IMR-90 (cell line): ENCODE results near the gene OGFOD2. TPM values are rescaled to one million over a fixed set of nuclear protein-coding genes. Genes with fewer than 3 reads are reported as not detected.

Experiments used
- ATAC-seq: fragments of 200-7000 bp; cut with Tn5 transposase; 2 replicates; pipeline ENCODE4 v1.9.1; 2020; ENCODE audit warnings: low read depth, mild to moderate bottlenecking, moderate library complexity
- BruUV-seq: library from RNA; stranded (reverse); fragments of 400-500 nt; replicated peaks from 2 replicates; lab custom pipeline; 2021; lab: Mats Ljungman, UMichigan
- CTCF ChIA-PET: fragments of 300-600 bp; formaldehyde crosslinking; extraction: SDS; loops from one replicate; lab custom pipeline; 2021; ENCODE audit warnings: antibody characterized with exemption; lab: Yijun Ruan, JAX
- POLR2A ChIA-PET: fragments of 300-600 bp; sonication (Branson Sonifier 250); formaldehyde crosslinking; loops from one replicate; lab custom pipeline; 2022; ENCODE audit warnings: antibody characterized with exemption; ENCODE audit not compliant: unreplicated experiment; lab: Charles Lee
- DNase-seq: peaks from one replicate; pipeline ENCODE4 v3.0.0; 2013
- H2AFZ ChIP-seq: replicated peaks from 2 replicates; pipeline ENCODE3; 2013; ENCODE audit warnings: low read length, mild to moderate bottlenecking; ENCODE audit not compliant: poor library complexity
- H2AK5ac ChIP-seq: 2 replicates; pipeline ENCODE4 v1.6.1; 2013; ENCODE audit warnings: low read depth, low read length, inconsistent platforms
- H2AK9ac ChIP-seq: replicated peaks from 2 replicates; pipeline ENCODE3; 2013; ENCODE audit warnings: mild to moderate bottlenecking, low read depth, low read length, moderate library complexity; ENCODE audit not compliant: poor library complexity
- H2BK120ac ChIP-seq: 2 replicates; pipeline ENCODE4 v1.6.1; 2013; ENCODE audit warnings: low read depth, low read length, inconsistent platforms
- H2BK15ac ChIP-seq: 3 replicates; pipeline ENCODE4 v1.6.1; 2013; ENCODE audit warnings: low read depth, low read length, inconsistent platforms
- H2BK20ac ChIP-seq: 2 replicates; pipeline ENCODE4 v1.6.1; 2013; ENCODE audit warnings: low read depth, mild to moderate bottlenecking, inconsistent platforms, low read length, moderate library complexity
- H2BK5ac ChIP-seq: 2 replicates; pipeline ENCODE4 v1.6.1; 2013; ENCODE audit warnings: mild to moderate bottlenecking, low read depth, low read length, inconsistent platforms; ENCODE audit not compliant: poor library complexity, severe bottlenecking
- H3K14ac ChIP-seq: replicated peaks from 2 replicates; pipeline ENCODE4 v1.6.1; 2013; ENCODE audit warnings: low read depth, low read length, inconsistent platforms
- H3K18ac ChIP-seq: 2 replicates; pipeline ENCODE4 v1.6.1; 2013; ENCODE audit warnings: low read depth, low read length, control low read depth
- H3K23ac ChIP-seq: 2 replicates; pipeline ENCODE4 v1.6.1; 2013; ENCODE audit warnings: low read depth, low read length, inconsistent platforms
- H3K27ac ChIP-seq: 2 replicates; pipeline ENCODE4 v1.5.1; 2013; ENCODE audit warnings: mild to moderate bottlenecking, control low read depth, low read length; ENCODE audit not compliant: insufficient read depth
- H3K27me3 ChIP-seq: 2 replicates; pipeline ENCODE4 v1.6.1; 2013; ENCODE audit warnings: low read length; ENCODE audit not compliant: control insufficient read depth, insufficient read depth
- H3K36me3 ChIP-seq: 2 replicates; pipeline ENCODE4 v1.6.1; 2013; ENCODE audit warnings: low read length, mixed read lengths; ENCODE audit not compliant: control insufficient read depth, insufficient read depth
- H3K4ac ChIP-seq: 2 replicates; pipeline ENCODE4 v1.6.1; 2013; ENCODE audit warnings: low read depth, low read length, inconsistent platforms
- H3K4me1 ChIP-seq: 2 replicates; pipeline ENCODE4 v1.6.1; 2013; ENCODE audit warnings: low read length, mixed read lengths; ENCODE audit not compliant: control insufficient read depth, insufficient read depth
- H3K4me2 ChIP-seq: 2 replicates; pipeline ENCODE4 v1.6.1; 2013; ENCODE audit warnings: low read depth, mild to moderate bottlenecking, control low read depth, low read length, moderate library complexity
- H3K4me3 ChIP-seq: 2 replicates; pipeline ENCODE4 v1.5.1; 2013; ENCODE audit warnings: low read depth, mild to moderate bottlenecking, control low read depth, low read length, moderate library complexity; ENCODE audit not compliant: insufficient read depth
- H3K56ac ChIP-seq: 2 replicates; pipeline ENCODE4 v1.6.1; 2013; ENCODE audit warnings: low read length, inconsistent platforms; ENCODE audit not compliant: insufficient read depth; ENCODE audit errors: extremely low read depth
- H3K79me1 ChIP-seq, 2 experiments: 2 replicates each; pipeline ENCODE4 v1.6.1; 2013; ENCODE audit warnings: low read length in 2 of 2, inconsistent platforms in 1 of 2, low read depth in 1 of 2
- H3K9ac ChIP-seq: 2 replicates; pipeline ENCODE4 v1.6.1; 2013; ENCODE audit warnings: low read depth, low read length, control low read depth
- H3K9me1 ChIP-seq: 2 replicates; pipeline ENCODE4 v1.6.1; 2013; ENCODE audit warnings: low read length, inconsistent platforms; ENCODE audit not compliant: insufficient read depth
- H3K9me3 ChIP-seq: 2 replicates; pipeline ENCODE4 v1.6.1; 2013; ENCODE audit warnings: low read length; ENCODE audit not compliant: control insufficient read depth, insufficient read depth
- H4K20me1 ChIP-seq: 2 replicates; pipeline ENCODE4 v1.6.1; 2013; ENCODE audit warnings: low read length, inconsistent platforms; ENCODE audit not compliant: insufficient read depth
- H4K5ac ChIP-seq: 2 replicates; pipeline ENCODE4 v1.6.1; 2013; ENCODE audit warnings: mild to moderate bottlenecking, low read depth, low read length, control low read depth
- H4K8ac ChIP-seq, 2 experiments: 2 replicates each; pipeline ENCODE4 v1.6.1; 2013; ENCODE audit warnings: low read depth in 2 of 2, low read length in 2 of 2, control low read depth in 1 of 2, inconsistent platforms in 1 of 2
- H4K91ac ChIP-seq: 2 replicates; pipeline ENCODE4 v1.6.1; 2013; ENCODE audit warnings: low read depth, low read length, inconsistent platforms; ENCODE audit not compliant: insufficient read depth
- BHLHE40 ChIP-seq: fragments of 150-350 bp; IDR thresholded peaks from 2 replicates; pipeline ENCODE4 v1.6.1; 2016; ENCODE audit warnings: mild to moderate bottlenecking, low read depth, low read length
- CHD1 ChIP-seq: IDR thresholded peaks from 2 replicates; pipeline ENCODE4 v1.6.1; 2012; ENCODE audit warnings: low read depth, low read length, improper control_type of control experiment
- ELK1 ChIP-seq: fragments of 150-350 bp; IDR thresholded peaks from 2 replicates; pipeline ENCODE4 v1.6.1; 2016; ENCODE audit warnings: low read depth, mild to moderate bottlenecking, low read length, moderate library complexity, borderline replicate concordance
- FOS ChIP-seq: fragments of 150-350 bp; IDR thresholded peaks from 2 replicates; pipeline ENCODE4 v1.6.1; 2016; ENCODE audit warnings: low read depth, low read length
- MAFK ChIP-seq: IDR thresholded peaks from 2 replicates; pipeline ENCODE4 v1.6.1; 2012; ENCODE audit warnings: low read depth, low read length, improper control_type of control experiment
- MAZ ChIP-seq: IDR thresholded peaks from 2 replicates; pipeline ENCODE4 v1.6.1; 2012; ENCODE audit warnings: low read depth, mild to moderate bottlenecking, low read length, improper control_type of control experiment, moderate library complexity, borderline replicate concordance
- MXI1 ChIP-seq: IDR thresholded peaks from 2 replicates; pipeline ENCODE4 v1.6.1; 2012; ENCODE audit warnings: low read depth, mild to moderate bottlenecking, low read length, moderate library complexity, borderline replicate concordance
- NFE2L2 ChIP-seq: fragments of 150-350 bp; IDR thresholded peaks from 2 replicates; pipeline ENCODE4 v1.6.1; 2016; ENCODE audit warnings: low read depth, mild to moderate bottlenecking, low read length
- POLR2A ChIP-seq: IDR thresholded peaks from 2 replicates; pipeline ENCODE4 v1.6.1; 2012; ENCODE audit warnings: mild to moderate bottlenecking, low read depth, low read length
- RAD21 ChIP-seq: IDR thresholded peaks from 2 replicates; pipeline ENCODE4 v1.6.1; 2012; ENCODE audit warnings: low read length, improper control_type of control experiment
- RCOR1 ChIP-seq: IDR thresholded peaks from 2 replicates; pipeline ENCODE4 v1.6.1; 2012; ENCODE audit warnings: mild to moderate bottlenecking, low read length, improper control_type of control experiment; ENCODE audit not compliant: insufficient replicate concordance
- RFX5 ChIP-seq: IDR thresholded peaks from 2 replicates; pipeline ENCODE4 v1.8.0; 2012; ENCODE audit warnings: low read depth, mild to moderate bottlenecking, low read length, moderate library complexity
- SMC3 ChIP-seq: fragments of 150-350 bp; IDR thresholded peaks from 2 replicates; pipeline ENCODE4 v1.6.1; 2016; ENCODE audit warnings: low read depth, mild to moderate bottlenecking, antibody characterized with exemption, low read length, moderate library complexity
- USF2 ChIP-seq: fragments of 150-350 bp; IDR thresholded peaks from 2 replicates; pipeline ENCODE4 v1.6.1; 2017; ENCODE audit warnings: mild to moderate bottlenecking, antibody characterized with exemption, low read length, low read depth
- WGBS, 2 experiments: methylation state at CpG; one replicate each; pipeline versions ENCODE4 v1.1.5 to v1.1.7; 2013; ENCODE audit warnings: missing lambda C conversion rate in 2 of 2; ENCODE audit not compliant: insufficient read length in 1 of 2; ENCODE audit errors: extremely low coverage in 2 of 2; 5-methylcytosine and 5-hydroxymethylcytosine counted together
- dilution Hi-C: fragments of 300-500 bp; cut with HindIII; formaldehyde crosslinking; loops from one replicate; pipeline ENCODE4 v1.14.3; 2018; ENCODE audit warnings: low sequenced_read_pairs; ENCODE audit not compliant: unreplicated experiment
- in situ Hi-C: fragments of 300-500 bp; cut with MboI; formaldehyde crosslinking; loops from 3 replicates; pipeline ENCODE4 v1.14.3; 2019; ENCODE audit warnings: low sequenced_read_pairs, inconsistent platforms, mixed read lengths
- intact Hi-C: fragments of 100-400 bp; cut with micrococcal nuclease; formaldehyde crosslinking; loops from 2 replicates; pipeline ENCODE4 v1.10.0; 2022
- polyA plus RNA-seq, 3 experiments: library from polyadenylated mRNA; depleted of rRNA; stranded (reverse); fragments of >200 nt; gene quantifications; 2 replicates each; pipeline ENCODE4 v1.2.3, GENCODE V29; 2012; ENCODE audit warnings: low replicate concordance in 1 of 3
- total RNA-seq: library from RNA; depleted of rRNA; stranded (reverse); fragments of >200 nt; gene quantifications from 2 replicates; pipeline ENCODE4 v1.2.3, GENCODE V29; 2012

OGFOD2 gene
- total and polyA plus RNA-seq, 2 of the 4 experiments (the other 2 are of a cell fraction): 4.3 to 18.2 TPM

DNA sequence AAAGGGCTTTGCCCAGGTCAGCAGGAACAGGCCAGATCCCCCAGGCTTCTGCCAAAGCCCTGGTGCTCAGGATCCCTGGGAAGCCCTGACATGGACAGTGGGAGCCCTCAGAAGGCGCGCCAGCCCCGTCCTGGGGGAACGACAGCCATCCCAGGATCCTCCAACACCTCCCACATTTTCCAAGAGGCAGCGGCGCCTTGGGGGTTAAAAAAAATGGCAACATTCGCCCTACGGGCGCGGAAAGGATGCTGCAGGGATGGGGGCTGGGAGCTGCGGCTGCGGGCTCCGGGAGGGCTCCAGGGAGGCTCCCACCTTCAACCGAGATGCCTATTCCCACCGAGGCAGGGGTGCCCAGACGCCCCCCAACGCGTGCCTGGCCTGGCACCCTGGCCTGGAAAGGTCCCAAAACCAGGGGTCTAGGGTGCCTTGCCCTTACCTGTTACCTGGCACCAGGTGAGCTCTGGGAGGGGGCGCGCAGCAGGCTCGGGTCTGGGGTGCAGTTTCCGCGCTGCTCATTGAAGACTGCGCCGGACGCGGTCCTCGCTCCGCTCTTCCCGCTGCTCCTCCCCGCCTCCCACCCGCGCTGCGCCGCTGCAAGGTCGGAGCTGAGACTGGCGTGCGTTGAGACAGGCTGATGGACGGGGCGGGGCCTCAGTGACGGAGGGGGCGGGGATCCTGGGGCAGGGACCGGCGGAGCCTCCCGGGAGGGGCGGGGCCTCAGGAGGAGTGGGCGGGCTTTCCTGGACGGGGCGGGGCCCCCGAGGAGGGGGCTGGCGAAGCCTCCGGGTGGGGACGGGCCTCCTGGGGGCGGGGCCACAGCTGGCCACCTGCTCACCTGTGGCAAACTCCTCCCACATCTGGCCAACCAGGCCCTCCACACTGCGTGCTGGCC, 8.9 kb upstream of the OGFOD2 start, which contains the start of gene ABCB9:
Gene ABCB9 (minus strand): TSS at position 613 of the 892 bp plus-strand sequence. CDS start 6,228 bp downstream, outside the sequence.
- BruUV-seq: no TSS peak
- in situ Hi-C loops: loop anchor here (5.0 to 25.0 kb wide), 2 partner anchors 266 to 329 kb away; partner anchors contain the start of genes MPHOSPH9 and MTRFR
- H2BK5ac ChIP-seq: no peak within 1 kb of the TSS
- no peaks in the 10 kb centered on the region for H3K27me3 ChIP-seq
- H3K36me3 ChIP-seq: no peaks in the 10 kb centered on the region
- H3K9me3 ChIP-seq: no peaks in the 10 kb centered on the region
- H3K4me3 ChIP-seq: peak within 1 kb of the TSS; percentile 84
- WGBS, 2 experiments: 1% methylated on average over 13 of the region's 55 CpGs; no CpG with 5 or more reads in 1 of the 2 experiments
- H2AK9ac ChIP-seq: peak within 1 kb of the TSS; percentile 96
- H2BK20ac ChIP-seq: no peak within 1 kb of the TSS
- 0 out of 2 replicates have a peak within 1 kb of the TSS, but pooled peaks have one; percentile 5 for H3K4ac ChIP-seq
- no peak within 1 kb of the TSS for H3K27ac ChIP-seq
- DNase-seq (peak; percentile 86), ATAC-seq (peak; percentile 96)
- peaks cover 4% of the 10 kb centered on the region for H4K20me1 ChIP-seq
- no peaks in the 10 kb centered on the region; the same call in 1 of the 2 replicates for H3K9me1 ChIP-seq
- H3K9ac ChIP-seq: peak within 1 kb of the TSS; percentile 55
- no peak within 1 kb of the TSS for H4K91ac ChIP-seq
- H3K18ac ChIP-seq: no peak within 1 kb of the TSS
- H2BK15ac ChIP-seq: no peak within 1 kb of the TSS
- peak within 1 kb of the TSS; percentile 69; the same call in 1 of the 2 replicates for H2AK5ac ChIP-seq
- no peak within 1 kb of the TSS for H4K5ac ChIP-seq
- peaks cover 8% of the 10 kb centered on the region for H3K4me1 ChIP-seq
- peaks cover 0 to 25% of the 10 kb centered on the region in 2 experiments; a peak in 2 of 4 replicates for H3K79me1 ChIP-seq
- ChIA-PET POLR2A (interaction anchor here (0.6 kb wide), 1 partner anchor 10 kb away, joined by 20 read pairs; no protein-coding TSS in a partner anchor), CTCF (interaction anchor here (0.6 kb wide), 1 partner anchor 175 kb away, joined by 3 read pairs; no protein-coding TSS in a partner anchor)
- peak within 1 kb of the TSS; percentile 37 to 73; a peak in 1 of 4 replicates for H4K8ac ChIP-seq
- H2AFZ ChIP-seq: peak within 1 kb of the TSS; percentile 97
- peak within 1 kb of the TSS; percentile 72; the same call in 1 of the 2 replicates for H3K23ac ChIP-seq
- no peak within 1 kb of the TSS for H2BK120ac ChIP-seq
- no peak within 1 kb of the TSS for H3K56ac ChIP-seq
- H3K4me2 ChIP-seq: peak within 1 kb of the TSS; percentile 91
- dilution Hi-C loops: no loop called here
- 0 out of 2 replicates have a peak within 1 kb of the TSS, but pooled peaks have one; percentile 65 for H3K14ac ChIP-seq
- intact Hi-C loops: no loop called here
- TF ChIP-seq FOS (no peak), SMC3 (no peak), RFX5 (no peak), MXI1 (peak; percentile 41; the same call in 1 of the 2 replicates), USF2 (no peak), MAZ (peak; percentile 78; the same call in 1 of the 2 replicates), POLR2A (peak; percentile 30; the same call in 1 of the 2 replicates), MAFK (no peak), NFE2L2 (no peak), CHD1 (no peak), ELK1 (no peak), RAD21 (peak; percentile 17; the same call in 1 of the 2 replicates), BHLHE40 (no peak), RCOR1 (no peak)
